Smooth muscle cell (in vitro differentiated cells): ENCODE measurements around the gene SLC26A11. TPM values are rescaled to one million over a fixed set of nuclear protein-coding genes. Genes with fewer than 3 reads are reported as not detected.
"Not testable (repeated sequence)": the region's sequence is repeated elsewhere in the genome, so short reads cannot be mapped to it uniquely, and the experiment has no call there.

Experiments
- DNase-seq: peaks from one replicate; lab custom pipeline; 2025; ENCODE audit not compliant: unreplicated experiment; lab: John Stamatoyannopoulos, UW
- H2AFZ ChIP-seq: fragments of 200-600 bp; sonication (generic); 2 replicates; pipeline ENCODE4 v1.6.0; 2016; ENCODE audit warnings: antibody characterized with exemption, low read depth, mild to moderate bottlenecking
- H3F3A ChIP-seq: fragments of 200-600 bp; sonication (generic); 2 replicates; pipeline ENCODE4 v1.6.0; 2017; ENCODE audit warnings: antibody characterized with exemption, low read depth
- H3K27ac ChIP-seq: fragments of 200-600 bp; sonication (generic); 2 replicates; pipeline ENCODE4 v1.5.1; 2016; ENCODE audit warnings: low read depth, mild to moderate bottlenecking
- H3K27me3 ChIP-seq: fragments of 200-600 bp; sonication (generic); 2 replicates; pipeline ENCODE4 v1.6.1; 2016; ENCODE audit warnings: low read depth, mild to moderate bottlenecking
- H3K36me3 ChIP-seq: fragments of 200-600 bp; sonication (generic); 2 replicates; pipeline ENCODE4 v1.5.1; 2016; ENCODE audit warnings: low read depth
- H3K4me1 ChIP-seq: fragments of 200-600 bp; sonication (generic); 2 replicates; pipeline ENCODE4 v1.5.1; 2016; ENCODE audit warnings: low read depth
- H3K4me2 ChIP-seq: fragments of 200-600 bp; sonication (generic); 2 replicates; pipeline ENCODE4 v1.6.0; 2016; ENCODE audit warnings: mild to moderate bottlenecking
- H3K4me3 ChIP-seq: fragments of 200-600 bp; sonication (generic); 2 replicates; pipeline ENCODE4 v1.5.1; 2016; ENCODE audit warnings: mild to moderate bottlenecking
- H3K79me2 ChIP-seq: fragments of 200-600 bp; sonication (generic); 2 replicates; pipeline ENCODE4 v1.6.0; 2016; ENCODE audit warnings: low read depth, mild to moderate bottlenecking
- H3K9ac ChIP-seq: fragments of 200-600 bp; sonication (generic); 2 replicates; pipeline ENCODE4 v1.6.0; 2016; ENCODE audit warnings: low read depth
- H3K9me3 ChIP-seq: fragments of 200-600 bp; sonication (generic); replicated peaks from 2 replicates; pipeline ENCODE4 v1.5.1; 2016; ENCODE audit warnings: low read depth
- H4K20me1 ChIP-seq: fragments of 200-600 bp; sonication (generic); 2 replicates; pipeline ENCODE4 v1.6.0; 2016; ENCODE audit warnings: low read depth
- WGBS: methylation state at CpG from one replicate; pipeline ENCODE4 v1.1.7; 2016; ENCODE audit warnings: low lambda C conversion rate; 5-methylcytosine and 5-hydroxymethylcytosine counted together
- polyA plus RNA-seq: library from polyadenylated mRNA; unstranded; fragments of >200 nt; fragmentation: Nextera tagmentation; extraction: Ambion mirVana; gene quantifications from 2 replicates; pipeline ENCODE4 v1.2.1, GENCODE V29; 2016
- total RNA-seq: library from RNA; depleted of rRNA; stranded (reverse); fragments of >200 nt; gene quantifications from 2 replicates; pipeline ENCODE4 v1.2.3, GENCODE V29; 2014
- TF ChIP-seq, protein P1 (sequence below): fragments of 200-600 bp; sonication (generic); IDR thresholded peaks from 2 replicates; pipeline ENCODE4 v1.5.1; 2017; ENCODE audit warnings: borderline replicate concordance, mild to moderate bottlenecking, antibody characterized with exemption; ENCODE audit not compliant: insufficient read depth, poor library complexity, severe bottlenecking

Gene SLC26A11
- total and polyA plus RNA-seq, 2 experiments from 2014 or later = 8.2 to 12.2 TPM

DNA sequence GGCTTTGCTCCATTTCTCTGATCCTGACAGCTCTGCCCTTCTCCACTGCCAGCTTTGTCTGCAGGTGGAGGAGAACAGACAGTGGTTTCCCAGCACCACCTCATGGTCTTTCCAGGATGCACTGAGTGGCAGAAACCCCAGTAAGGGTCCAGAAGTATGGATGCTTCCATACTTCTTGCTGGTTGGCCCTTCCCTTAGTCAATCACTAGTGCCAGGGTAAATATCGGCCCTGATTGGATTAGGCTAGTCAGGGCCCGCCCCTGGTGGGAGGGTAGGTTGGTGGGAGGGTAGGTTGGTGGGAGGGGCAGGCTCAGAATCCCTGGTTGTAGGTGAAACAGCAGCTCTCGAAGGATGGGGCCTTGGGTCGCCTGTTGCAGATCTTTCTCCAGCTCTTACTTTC, 50.6 kb downstream of the SLC26A11 start:
- Histone ChIP-seq H3K4me3 (no peak overlapping the region), H3K27me3 (no peaks in the 10 kb centered on the region), H4K20me1 (peaks cover 45% of the 10 kb centered on the region), H3K27ac (no peak overlapping the region), H3K36me3 (no peaks in the 10 kb centered on the region), H3K79me2 (no peaks in the 10 kb centered on the region), H3K4me2 (no peak overlapping the region), H3K9me3 (no peaks in the 10 kb centered on the region), H3K4me1 (no peaks in the 10 kb centered on the region), H2AFZ (no peak overlapping the region), H3K9ac (no peak overlapping the region), H3F3A (no peaks in the 10 kb centered on the region)
- 69% methylated on average over 4 of the region's 4 CpGs for WGBS
- DNase-seq = no peak
- TF ChIP-seq, protein P1, sequence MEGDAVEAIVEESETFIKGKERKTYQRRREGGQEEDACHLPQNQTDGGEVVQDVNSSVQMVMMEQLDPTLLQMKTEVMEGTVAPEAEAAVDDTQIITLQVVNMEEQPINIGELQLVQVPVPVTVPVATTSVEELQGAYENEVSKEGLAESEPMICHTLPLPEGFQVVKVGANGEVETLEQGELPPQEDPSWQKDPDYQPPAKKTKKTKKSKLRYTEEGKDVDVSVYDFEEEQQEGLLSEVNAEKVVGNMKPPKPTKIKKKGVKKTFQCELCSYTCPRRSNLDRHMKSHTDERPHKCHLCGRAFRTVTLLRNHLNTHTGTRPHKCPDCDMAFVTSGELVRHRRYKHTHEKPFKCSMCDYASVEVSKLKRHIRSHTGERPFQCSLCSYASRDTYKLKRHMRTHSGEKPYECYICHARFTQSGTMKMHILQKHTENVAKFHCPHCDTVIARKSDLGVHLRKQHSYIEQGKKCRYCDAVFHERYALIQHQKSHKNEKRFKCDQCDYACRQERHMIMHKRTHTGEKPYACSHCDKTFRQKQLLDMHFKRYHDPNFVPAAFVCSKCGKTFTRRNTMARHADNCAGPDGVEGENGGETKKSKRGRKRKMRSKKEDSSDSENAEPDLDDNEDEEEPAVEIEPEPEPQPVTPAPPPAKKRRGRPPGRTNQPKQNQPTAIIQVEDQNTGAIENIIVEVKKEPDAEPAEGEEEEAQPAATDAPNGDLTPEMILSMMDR = no peak

DNA sequence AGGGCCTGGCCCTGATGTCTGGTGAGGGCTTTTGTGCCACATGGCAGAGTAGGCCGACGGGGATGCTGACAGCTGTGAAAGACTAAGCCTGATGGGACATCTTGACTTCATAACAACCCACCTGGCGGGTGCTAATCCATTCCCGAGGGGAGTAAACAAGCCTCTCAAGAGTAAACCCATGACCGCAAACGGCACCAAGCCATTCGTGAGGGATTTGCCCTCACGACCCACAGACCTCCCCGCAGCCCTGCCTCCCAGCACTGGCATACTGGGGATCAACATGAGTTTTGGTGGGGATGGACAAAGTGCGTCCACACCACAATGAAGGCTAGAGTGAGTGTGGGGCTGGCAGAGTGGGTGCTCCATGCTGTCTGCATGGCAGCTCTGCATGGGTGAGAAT, 52.1 kb downstream of the SLC26A11 start:
- Histone ChIP-seq H4K20me1 (peaks cover 45% of the 10 kb centered on the region), H3K9ac (no peak overlapping the region), H3K4me1 (no peaks in the 10 kb centered on the region), H3K4me3 (no peak overlapping the region), H3F3A (no peaks in the 10 kb centered on the region), H3K79me2 (no peaks in the 10 kb centered on the region), H2AFZ (no peak overlapping the region), H3K36me3 (no peaks in the 10 kb centered on the region), H3K4me2 (no peak overlapping the region), H3K9me3 (no peaks in the 10 kb centered on the region), H3K27ac (no peak overlapping the region), H3K27me3 (no peaks in the 10 kb centered on the region)
- TF ChIP-seq, protein P1 = no peak
- WGBS = 97% methylated on average over 10 of the region's 10 CpGs
- no peak for DNase-seq

GRCh38 chr17:80274331-80274730, 54.1 kb downstream of the SLC26A11 start:
- WGBS = 91% methylated on average over 9 of the region's 9 CpGs
- TF ChIP-seq, protein P1 = no peak
- no peak overlapping the region for H3K4me2 ChIP-seq

DNA sequence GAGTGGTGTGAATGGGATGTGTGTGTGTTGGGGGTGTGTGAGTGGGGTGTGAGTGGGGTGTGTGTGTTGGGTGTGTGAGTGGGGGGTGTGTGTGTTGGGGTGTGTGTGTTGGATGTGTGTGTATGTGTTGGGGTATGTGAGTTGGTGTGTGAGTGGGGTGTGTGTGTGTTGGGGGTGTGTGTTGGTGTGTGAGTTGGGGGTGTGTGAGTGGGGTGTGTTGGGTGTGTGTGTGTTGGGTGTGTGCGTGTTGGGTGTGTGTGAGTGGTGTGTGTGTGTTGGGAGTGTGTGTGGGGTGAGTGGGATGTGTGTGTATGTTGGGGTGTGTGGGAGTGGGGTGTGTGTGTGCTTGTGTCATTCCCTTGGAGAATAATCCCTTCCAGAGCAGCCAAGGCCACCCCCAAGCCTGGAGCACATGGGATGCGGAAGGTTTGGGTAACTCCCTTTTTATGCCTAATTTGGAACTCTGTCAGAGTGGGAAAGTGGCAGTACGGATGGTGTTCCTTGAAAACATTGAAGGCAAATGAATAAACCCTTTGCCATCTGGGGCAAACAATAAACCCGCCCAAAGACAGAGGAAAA, 54.7 kb downstream of the SLC26A11 start:
- H3K9me3 ChIP-seq = no peaks in the 10 kb centered on the region
- no peak overlapping the region for H3K4me3 ChIP-seq
- H2AFZ ChIP-seq = no peak overlapping the region
- H3K4me2 ChIP-seq = no peak overlapping the region
- H3K79me2 ChIP-seq = no peaks in the 10 kb centered on the region
- peaks cover 59% of the 10 kb centered on the region for H4K20me1 ChIP-seq
- H3K27ac ChIP-seq = no peak overlapping the region
- no peak overlapping the region for H3K9ac ChIP-seq
- H3K27me3 ChIP-seq = no peaks in the 10 kb centered on the region
- H3F3A ChIP-seq = no peaks in the 10 kb centered on the region
- DNase-seq = no peak
- H3K36me3 ChIP-seq = no peaks in the 10 kb centered on the region
- H3K4me1 ChIP-seq = no peaks in the 10 kb centered on the region
- WGBS = 100% methylated on average over 4 of the region's 4 CpGs
- TF ChIP-seq, protein P1 = no peak

More at GRCh38 chr17:80274331-80274730, 54.1 kb downstream of the SLC26A11 start:
- Histone ChIP-seq H3K27me3 (no peaks in the 10 kb centered on the region), H4K20me1 (peaks cover 57% of the 10 kb centered on the region), H3K4me3 (no peak overlapping the region), H3K79me2 (no peaks in the 10 kb centered on the region), H3F3A (no peaks in the 10 kb centered on the region), H3K36me3 (no peaks in the 10 kb centered on the region), H3K4me1 (no peaks in the 10 kb centered on the region), H3K27ac (no peak overlapping the region), H2AFZ (no peak overlapping the region), H3K9me3 (no peaks in the 10 kb centered on the region), H3K9ac (no peak overlapping the region)
- no peak for DNase-seq

GRCh38 chr17:80275857-80276256, 55.6 kb downstream of the SLC26A11 start:
- H3K79me2 ChIP-seq, H2AFZ ChIP-seq, H3K9ac ChIP-seq, H3K27me3 ChIP-seq, H3K9me3 ChIP-seq, DNase-seq, H3K36me3 ChIP-seq, H3K4me2 ChIP-seq, H3F3A ChIP-seq, H3K4me1 ChIP-seq, H3K27ac ChIP-seq, H3K4me3 ChIP-seq: not testable (repeated sequence)
- peaks cover 58% of the 10 kb centered on the region for H4K20me1 ChIP-seq
- WGBS = over 99% methylated on average over 8 of the region's 8 CpGs
